K562 (cell line): ENCODE measurements around the gene TPCN1. TPM values are rescaled to one million over a fixed set of nuclear protein-coding genes. Genes with fewer than 3 reads are reported as not detected.
A peak's percentile ranks its signal among the peaks of the same experiment; 100 is the strongest.

ENCODE experiments used
- CBX3 ChIP-seq, 2 experiments: IDR thresholded peaks; 1 replicate in 1 of 2; 2 replicates in 1 of 2; pipeline ENCODE4 v1.6.1; 2012; ENCODE audit warnings: inconsistent platforms in 2 of 2, low read length in 2 of 2, borderline replicate concordance in 1 of 2, control low read depth in 1 of 2
- FIP1L1 ChIP-seq: fragments of 200-400 bp; formaldehyde crosslinking; IDR thresholded peaks from 2 replicates; pipeline ENCODE4 v1.6.1; 2018; ENCODE audit warnings: mild to moderate bottlenecking, low read depth, low read length; ENCODE audit not compliant: poor library complexity, severe bottlenecking
- MBD2 ChIP-seq: sonication (generic); IDR thresholded peaks from 2 replicates; pipeline ENCODE4 v1.6.1; 2016; ENCODE audit warnings: low read depth, borderline replicate concordance
- MNT ChIP-seq, 2 experiments: fragments of 450-650 bp; conservative IDR thresholded peaks; 2 replicates each; pipeline ENCODE4 v1.6.1; 2017; ENCODE audit warnings: mild to moderate bottlenecking in 2 of 2, moderate library complexity in 2 of 2
- MTA1 ChIP-seq: fragments of 450-650 bp; IDR thresholded peaks from 2 replicates; pipeline ENCODE4 v1.6.1; 2017; ENCODE audit warnings: borderline replicate concordance
- RAD21 ChIP-seq, 2 experiments: fragments of 250-450 bp in 1 of 2; fragments of 450-650 bp in 1 of 2; sonication (Bioruptor Pico) in 1 of 2; formaldehyde crosslinking in 1 of 2; IDR thresholded peaks in 1 of 2; conservative IDR thresholded peaks in 1 of 2; 2 replicates each; pipeline versions ENCODE4 v1.4.0 to v1.8.0; 2020 to 2022; ENCODE audit warnings: mild to moderate bottlenecking in 2 of 2, moderate library complexity in 1 of 2
- ZBTB8A ChIP-seq: fragments of 450-650 bp; IDR thresholded peaks from 2 replicates; pipeline ENCODE4 v1.6.1; 2018; ENCODE audit warnings: mild to moderate bottlenecking, moderate library complexity; ENCODE audit not compliant: partially characterized antibody
- ZNF253 ChIP-seq: fragments of 250-450 bp; sonication (Bioruptor Pico); conservative IDR thresholded peaks from 2 replicates; pipeline ENCODE4 v1.6.1; 2021; ENCODE audit warnings: mild to moderate bottlenecking
- ZNF408 ChIP-seq: fragments of 250-450 bp; sonication (Bioruptor Pico); IDR thresholded peaks from 2 replicates; pipeline ENCODE4 v1.4.0; 2020; ENCODE audit warnings: low read depth, mild to moderate bottlenecking, moderate library complexity
- polyA plus RNA-seq, 8 experiments: library from polyadenylated mRNA; depleted of rRNA in 4 of 8; stranded (reverse) in 5 of 8; unstranded in 3 of 8; fragments of >200 nt; fragmentation: Nextera tagmentation in 2 of 8; fragmentation: Illumina TruSeq in 1 of 8; extraction: Ambion mirVana in 2 of 8; extraction: Trizol in 1 of 8; gene quantifications; 2 replicates each; pipeline versions ENCODE4 v1.2.1 to v1.2.3, GENCODE V29; 2011 to 2014; ENCODE audit warnings: inconsistent platforms in 1 of 8, missing spikeins in 1 of 8
- total RNA-seq, 7 experiments: library from RNA; depleted of rRNA in 6 of 7; stranded (reverse); fragments of >200 nt in 6 of 7; fragmentation: Illumina TruSeq in 2 of 7; extraction: Trizol in 2 of 7; gene quantifications; 2 replicates each; pipeline versions ENCODE4 v1.2.1 to v1.2.3, GENCODE V29; 2011 to 2021; ENCODE audit warnings: low replicate concordance in 1 of 7
- TF ChIP-seq, protein P1 (sequence below): fragments of 200-400 bp; formaldehyde crosslinking; IDR thresholded peaks from 2 replicates; pipeline ENCODE4 v1.6.1; 2017; ENCODE audit warnings: mild to moderate bottlenecking, low read depth, low read length, moderate library complexity
- TF ChIP-seq, protein P2 (sequence below): fragments of 450-650 bp; formaldehyde crosslinking; IDR thresholded peaks from 2 replicates; pipeline ENCODE4 v1.4.0; 2020; ENCODE audit warnings: mild to moderate bottlenecking, moderate library complexity
- TF ChIP-seq, protein P3 (sequence below): fragments of 450-650 bp; IDR thresholded peaks from 2 replicates; pipeline ENCODE4 v1.6.1; 2016; ENCODE audit warnings: low read depth

TPCN1 gene
- total and polyA plus RNA-seq, 9 of the 15 experiments (the other 6 are each of a cell fraction or from before 2014, with no cell fraction given) = 0.80 to 23.8 (median 7.4) TPM

DNA sequence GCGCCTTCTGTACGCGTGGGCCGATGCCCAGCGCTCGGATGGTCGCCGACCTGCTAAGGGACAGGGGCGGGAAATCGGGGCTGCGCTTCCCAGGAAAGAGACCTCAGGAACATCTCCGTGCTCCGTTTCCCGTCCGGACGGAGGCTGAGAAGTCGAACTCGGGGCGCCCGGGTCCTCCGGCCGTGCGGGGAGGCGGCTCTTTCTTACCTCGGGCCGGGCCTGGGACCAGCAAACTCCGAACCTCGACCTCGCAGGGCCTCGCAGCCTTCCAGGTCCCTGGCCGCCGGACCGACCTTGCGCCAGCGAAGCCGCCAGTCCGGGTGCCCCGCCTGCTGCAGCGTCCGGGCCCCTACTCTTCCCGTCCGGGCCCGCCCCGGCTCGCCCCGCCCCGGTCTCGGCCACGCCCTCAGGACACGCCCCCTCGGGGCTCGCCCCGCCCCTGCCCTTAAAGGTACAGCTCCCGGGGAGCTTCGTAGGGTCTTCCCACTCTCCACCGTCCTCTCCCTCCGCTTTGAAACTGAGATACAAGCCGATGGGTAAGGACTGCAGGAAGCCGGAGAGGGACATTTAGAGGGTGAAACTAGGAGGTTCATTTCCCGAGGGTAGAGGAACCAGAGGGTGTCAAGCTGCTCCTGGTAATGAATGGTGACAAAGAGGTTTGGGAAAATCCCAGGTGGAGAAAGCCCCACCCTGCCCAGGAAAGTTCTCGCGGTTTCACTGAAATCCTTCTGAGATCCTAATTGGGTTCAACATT, 113.7 kb downstream of the TPCN1 start, which contains the start of gene SLC8B1 (continued):
- TF ChIP-seq RAD21 (CRISPR knock-in tag; conservative IDR thresholded peaks at IDR 0.05 in 1 of 2, IDR thresholded peaks at IDR 0.05 in 1 of 2) = no peak
- TF ChIP-seq ZBTB8A = no peak
- TF ChIP-seq, protein P1, sequence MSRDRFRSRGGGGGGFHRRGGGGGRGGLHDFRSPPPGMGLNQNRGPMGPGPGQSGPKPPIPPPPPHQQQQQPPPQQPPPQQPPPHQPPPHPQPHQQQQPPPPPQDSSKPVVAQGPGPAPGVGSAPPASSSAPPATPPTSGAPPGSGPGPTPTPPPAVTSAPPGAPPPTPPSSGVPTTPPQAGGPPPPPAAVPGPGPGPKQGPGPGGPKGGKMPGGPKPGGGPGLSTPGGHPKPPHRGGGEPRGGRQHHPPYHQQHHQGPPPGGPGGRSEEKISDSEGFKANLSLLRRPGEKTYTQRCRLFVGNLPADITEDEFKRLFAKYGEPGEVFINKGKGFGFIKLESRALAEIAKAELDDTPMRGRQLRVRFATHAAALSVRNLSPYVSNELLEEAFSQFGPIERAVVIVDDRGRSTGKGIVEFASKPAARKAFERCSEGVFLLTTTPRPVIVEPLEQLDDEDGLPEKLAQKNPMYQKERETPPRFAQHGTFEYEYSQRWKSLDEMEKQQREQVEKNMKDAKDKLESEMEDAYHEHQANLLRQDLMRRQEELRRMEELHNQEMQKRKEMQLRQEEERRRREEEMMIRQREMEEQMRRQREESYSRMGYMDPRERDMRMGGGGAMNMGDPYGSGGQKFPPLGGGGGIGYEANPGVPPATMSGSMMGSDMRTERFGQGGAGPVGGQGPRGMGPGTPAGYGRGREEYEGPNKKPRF = no peak
- TF ChIP-seq, protein P2, sequence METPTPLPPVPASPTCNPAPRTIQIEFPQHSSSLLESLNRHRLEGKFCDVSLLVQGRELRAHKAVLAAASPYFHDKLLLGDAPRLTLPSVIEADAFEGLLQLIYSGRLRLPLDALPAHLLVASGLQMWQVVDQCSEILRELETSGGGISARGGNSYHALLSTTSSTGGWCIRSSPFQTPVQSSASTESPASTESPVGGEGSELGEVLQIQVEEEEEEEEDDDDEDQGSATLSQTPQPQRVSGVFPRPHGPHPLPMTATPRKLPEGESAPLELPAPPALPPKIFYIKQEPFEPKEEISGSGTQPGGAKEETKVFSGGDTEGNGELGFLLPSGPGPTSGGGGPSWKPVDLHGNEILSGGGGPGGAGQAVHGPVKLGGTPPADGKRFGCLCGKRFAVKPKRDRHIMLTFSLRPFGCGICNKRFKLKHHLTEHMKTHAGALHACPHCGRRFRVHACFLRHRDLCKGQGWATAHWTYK (CRISPR knock-in tag) = no peak
- peak in 1 of 2 experiments; percentile 52; a peak in 2 of 4 replicates for TF ChIP-seq MNT (conservative IDR thresholded peaks at IDR 0.05)
- no peak for TF ChIP-seq ZNF408 (CRISPR knock-in tag)
- TF ChIP-seq MBD2 = peak; percentile 56; the same call in 1 of the 2 replicates
- no peak for TF ChIP-seq CBX3 (IDR thresholded peaks at IDR 0.05; ENCODE audit: borderline replicate concordance in 1 of 2, low read length in 2 of 2)
- peak; percentile 52 for TF ChIP-seq FIP1L1
- TF ChIP-seq ZNF253 (CRISPR knock-in tag) = no peak
- TF ChIP-seq, protein P3, sequence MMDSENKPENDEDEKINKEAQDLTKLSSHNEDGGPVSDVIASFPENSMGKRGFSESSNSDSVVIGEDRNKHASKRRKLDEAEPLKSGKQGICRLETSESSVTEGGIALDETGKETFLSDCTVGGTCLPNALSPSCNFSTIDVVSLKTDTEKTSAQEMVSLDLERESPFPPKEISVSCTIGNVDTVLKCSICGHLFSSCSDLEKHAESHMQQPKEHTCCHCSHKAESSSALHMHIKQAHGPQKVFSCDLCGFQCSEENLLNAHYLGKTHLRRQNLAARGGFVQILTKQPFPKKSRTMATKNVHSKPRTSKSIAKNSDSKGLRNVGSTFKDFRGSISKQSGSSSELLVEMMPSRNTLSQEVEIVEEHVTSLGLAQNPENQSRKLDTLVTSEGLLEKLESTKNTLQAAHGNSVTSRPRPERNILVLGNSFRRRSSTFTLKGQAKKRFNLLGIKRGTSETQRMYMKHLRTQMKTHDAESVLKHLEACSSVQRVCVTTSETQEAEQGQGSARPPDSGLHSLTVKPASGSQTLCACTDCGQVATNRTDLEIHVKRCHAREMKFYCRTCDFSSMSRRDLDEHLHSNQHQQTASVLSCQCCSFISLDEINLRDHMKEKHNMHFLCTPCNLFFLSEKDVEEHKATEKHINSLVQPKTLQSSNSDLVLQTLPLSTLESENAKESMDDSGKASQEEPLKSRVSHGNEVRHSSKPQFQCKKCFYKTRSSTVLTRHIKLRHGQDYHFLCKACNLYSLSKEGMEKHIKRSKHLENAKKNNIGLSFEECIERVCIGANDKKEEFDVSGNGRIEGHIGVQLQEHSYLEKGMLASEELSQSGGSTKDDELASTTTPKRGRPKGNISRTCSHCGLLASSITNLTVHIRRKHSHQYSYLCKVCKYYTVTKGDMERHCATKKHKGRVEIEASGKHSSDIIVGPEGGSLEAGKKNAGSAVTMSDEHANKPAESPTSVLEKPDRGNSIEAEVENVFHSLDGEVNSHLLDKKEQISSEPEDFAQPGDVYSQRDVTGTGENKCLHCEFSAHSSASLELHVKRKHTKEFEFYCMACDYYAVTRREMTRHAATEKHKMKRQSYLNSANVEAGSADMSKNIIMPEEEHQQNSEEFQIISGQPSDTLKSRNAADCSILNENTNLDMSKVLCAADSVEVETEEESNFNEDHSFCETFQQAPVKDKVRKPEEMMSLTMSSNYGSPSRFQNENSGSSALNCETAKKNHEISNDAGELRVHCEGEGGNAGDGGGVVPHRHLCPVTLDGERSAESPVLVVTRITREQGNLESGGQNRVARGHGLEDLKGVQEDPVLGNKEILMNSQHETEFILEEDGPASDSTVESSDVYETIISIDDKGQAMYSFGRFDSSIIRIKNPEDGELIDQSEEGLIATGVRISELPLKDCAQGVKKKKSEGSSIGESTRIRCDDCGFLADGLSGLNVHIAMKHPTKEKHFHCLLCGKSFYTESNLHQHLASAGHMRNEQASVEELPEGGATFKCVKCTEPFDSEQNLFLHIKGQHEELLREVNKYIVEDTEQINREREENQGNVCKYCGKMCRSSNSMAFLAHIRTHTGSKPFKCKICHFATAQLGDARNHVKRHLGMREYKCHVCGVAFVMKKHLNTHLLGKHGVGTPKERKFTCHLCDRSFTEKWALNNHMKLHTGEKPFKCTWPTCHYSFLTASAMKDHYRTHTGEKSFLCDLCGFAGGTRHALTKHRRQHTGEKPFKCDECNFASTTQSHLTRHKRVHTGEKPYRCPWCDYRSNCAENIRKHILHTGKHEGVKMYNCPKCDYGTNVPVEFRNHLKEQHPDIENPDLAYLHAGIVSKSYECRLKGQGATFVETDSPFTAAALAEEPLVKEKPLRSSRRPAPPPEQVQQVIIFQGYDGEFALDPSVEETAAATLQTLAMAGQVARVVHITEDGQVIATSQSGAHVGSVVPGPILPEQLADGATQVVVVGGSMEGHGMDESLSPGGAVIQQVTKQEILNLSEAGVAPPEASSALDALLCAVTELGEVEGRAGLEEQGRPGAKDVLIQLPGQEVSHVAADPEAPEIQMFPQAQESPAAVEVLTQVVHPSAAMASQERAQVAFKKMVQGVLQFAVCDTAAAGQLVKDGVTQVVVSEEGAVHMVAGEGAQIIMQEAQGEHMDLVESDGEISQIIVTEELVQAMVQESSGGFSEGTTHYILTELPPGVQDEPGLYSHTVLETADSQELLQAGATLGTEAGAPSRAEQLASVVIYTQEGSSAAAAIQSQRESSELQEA = peak; percentile 29; the same call in 1 of the 2 replicates
- no peak for TF ChIP-seq MTA1
